ENCODE data around the gene CDKN2D.

DNA sequence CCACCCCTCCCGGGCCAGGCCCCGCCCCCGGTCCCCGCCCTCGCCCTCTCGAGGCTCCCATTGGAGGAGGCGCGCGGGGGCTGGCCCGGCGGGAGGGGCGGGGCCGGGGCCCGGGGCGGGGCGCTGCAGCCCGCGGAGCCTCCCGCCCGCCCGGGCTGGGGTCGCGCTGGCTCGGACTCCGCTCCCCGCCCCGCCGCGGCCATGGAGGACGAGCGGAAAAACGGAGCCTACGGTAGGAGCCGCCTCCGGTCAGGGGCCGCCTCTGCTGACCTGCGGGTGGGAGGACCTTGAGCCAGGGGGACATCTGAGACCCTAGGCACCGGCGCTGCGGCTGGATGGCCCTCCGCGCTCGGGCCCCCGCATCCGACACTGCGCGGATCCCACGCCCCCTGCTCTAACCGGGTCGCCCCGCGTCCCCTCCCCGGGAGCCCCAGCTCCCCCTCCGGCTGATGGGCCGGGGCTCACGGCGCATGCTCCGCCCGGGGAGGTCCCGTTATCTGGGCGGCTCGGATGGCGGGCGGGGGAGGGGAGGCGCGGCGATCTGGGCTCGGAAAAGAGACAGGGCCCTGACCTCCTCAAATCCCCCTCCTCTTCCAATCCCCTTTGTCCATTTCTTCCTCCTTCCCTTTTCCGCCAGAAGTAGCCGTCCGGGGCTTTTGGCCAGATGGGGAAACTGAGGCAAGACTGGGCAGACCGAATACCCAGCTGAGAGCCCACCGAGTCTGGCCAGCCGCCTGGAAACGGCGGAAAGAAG is 33.7 kb upstream of the CDKN2D start:
- TF ChIP-seq, protein P1, sequence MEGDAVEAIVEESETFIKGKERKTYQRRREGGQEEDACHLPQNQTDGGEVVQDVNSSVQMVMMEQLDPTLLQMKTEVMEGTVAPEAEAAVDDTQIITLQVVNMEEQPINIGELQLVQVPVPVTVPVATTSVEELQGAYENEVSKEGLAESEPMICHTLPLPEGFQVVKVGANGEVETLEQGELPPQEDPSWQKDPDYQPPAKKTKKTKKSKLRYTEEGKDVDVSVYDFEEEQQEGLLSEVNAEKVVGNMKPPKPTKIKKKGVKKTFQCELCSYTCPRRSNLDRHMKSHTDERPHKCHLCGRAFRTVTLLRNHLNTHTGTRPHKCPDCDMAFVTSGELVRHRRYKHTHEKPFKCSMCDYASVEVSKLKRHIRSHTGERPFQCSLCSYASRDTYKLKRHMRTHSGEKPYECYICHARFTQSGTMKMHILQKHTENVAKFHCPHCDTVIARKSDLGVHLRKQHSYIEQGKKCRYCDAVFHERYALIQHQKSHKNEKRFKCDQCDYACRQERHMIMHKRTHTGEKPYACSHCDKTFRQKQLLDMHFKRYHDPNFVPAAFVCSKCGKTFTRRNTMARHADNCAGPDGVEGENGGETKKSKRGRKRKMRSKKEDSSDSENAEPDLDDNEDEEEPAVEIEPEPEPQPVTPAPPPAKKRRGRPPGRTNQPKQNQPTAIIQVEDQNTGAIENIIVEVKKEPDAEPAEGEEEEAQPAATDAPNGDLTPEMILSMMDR (IDR thresholded peaks at IDR 0.05) = no peak
- TF ChIP-seq POLR2A (IDR thresholded peaks at IDR 0.05) = peak; percentile 33
